GM12891 (cell line): ENCODE measurements around the gene NOTCH1.

Source experiments
- DNase-seq: peaks from one replicate; pipeline ENCODE4 v3.0.0; 2011; ENCODE audit warnings: low spot score; ENCODE audit not compliant: insufficient read length
- FAIRE-seq: peaks from 2 replicates; lab custom pipeline; 2011; peaks lifted over from hg19 to GRCh38; lab: Jason Lieb, UNC
- PAX5 ChIP-seq: IDR thresholded peaks from 2 replicates; pipeline ENCODE4 v1.6.1; 2011; ENCODE audit warnings: low read length, moderate library complexity, mild to moderate bottlenecking; ENCODE audit not compliant: insufficient read depth, severe bottlenecking
- POLR2A ChIP-seq: IDR thresholded peaks from 2 replicates; pipeline ENCODE4 v1.6.1; 2011; ENCODE audit warnings: low read depth, low read length, control low read depth
- POLR2AphosphoS5 ChIP-seq: IDR thresholded peaks from 2 replicates; pipeline ENCODE4 v1.6.1; 2011; ENCODE audit warnings: low read depth, low read length, control low read depth
- POU2F2 ChIP-seq: IDR thresholded peaks from 2 replicates; pipeline ENCODE4 v1.6.1; 2011; ENCODE audit warnings: low read depth, mild to moderate bottlenecking, control low read depth, low read length, moderate library complexity
- SPI1 ChIP-seq: IDR thresholded peaks from 2 replicates; pipeline ENCODE4 v1.6.1; 2011; ENCODE audit warnings: low read depth, low read length, control low read depth
- TAF1 ChIP-seq: IDR thresholded peaks from 2 replicates; pipeline ENCODE4 v1.6.1; 2011; ENCODE audit warnings: low read depth, low read length, control low read depth

NOTCH1 gene

GRCh38 chr9:136539427-136540421 lies 6.1 kb downstream of the NOTCH1 start:
- TF ChIP-seq POLR2AphosphoS5, result no peak
- no peak for TF ChIP-seq POLR2A
- TF ChIP-seq TAF1, result no peak
- peak; percentile 55; the same call in 1 of the 2 replicates for TF ChIP-seq SPI1
- peak; percentile 44; the same call in 1 of the 2 replicates for TF ChIP-seq POU2F2
- FAIRE-seq (peak; percentile 94), DNase-seq (peak; percentile 86)

GRCh38 chr9:136538599-136539426 lies 7.0 kb downstream of the NOTCH1 start:
- TF ChIP-seq SPI1, result peak; percentile 12; the same call in 1 of the 2 replicates
- TF ChIP-seq TAF1, result no peak
- TF ChIP-seq PAX5, result no peak
- no peak; the same call in 1 of the 2 replicates for TF ChIP-seq POU2F2
- TF ChIP-seq POLR2AphosphoS5, result no peak
- TF ChIP-seq POLR2A, result no peak
- peak; percentile 68 for DNase-seq
- peak; percentile 89 for FAIRE-seq

GRCh38 chr9:136537896-136538598 lies 7.8 kb downstream of the NOTCH1 start:
- FAIRE-seq (peak; percentile 23), DNase-seq (no peak)
- TF ChIP-seq POLR2AphosphoS5, result no peak
- no peak for TF ChIP-seq SPI1
- no peak for TF ChIP-seq PAX5
- TF ChIP-seq POLR2A, result no peak
- no peak for TF ChIP-seq POU2F2
- no peak for TF ChIP-seq TAF1

- DNase-seq, result no peak
- FAIRE-seq, result peak; percentile 59
- TF ChIP-seq POLR2AphosphoS5, result no peak
- no peak for TF ChIP-seq PAX5
- TF ChIP-seq POLR2A, result no peak
- TF ChIP-seq TAF1, result no peak
- no peak for TF ChIP-seq POU2F2
- TF ChIP-seq SPI1, result no peak
Observed at GRCh38 chr9:136537411-136537810, 8.4 kb downstream of the NOTCH1 start.

- FAIRE-seq (no peak), DNase-seq (no peak)
- no peak for TF ChIP-seq SPI1
- no peak for TF ChIP-seq POU2F2
- no peak for TF ChIP-seq TAF1
Observed at GRCh38 chr9:136536721-136537241, 9.1 kb downstream of the NOTCH1 start.

GRCh38 chr9:136536051-136536720 lies 9.7 kb downstream of the NOTCH1 start:
- DNase-seq (no peak), FAIRE-seq (no peak)
- TF ChIP-seq POLR2AphosphoS5, result no peak
- no peak for TF ChIP-seq POU2F2
- TF ChIP-seq SPI1, result no peak
- no peak for TF ChIP-seq TAF1
- no peak for TF ChIP-seq PAX5
- no peak for TF ChIP-seq POLR2A

GRCh38 chr9:136535070-136535469 lies 10.8 kb downstream of the NOTCH1 start:
- no peak for TF ChIP-seq SPI1
- TF ChIP-seq POLR2A, result no peak
- TF ChIP-seq PAX5, result no peak
- no peak for TF ChIP-seq TAF1
- TF ChIP-seq POLR2AphosphoS5, result no peak
- TF ChIP-seq POU2F2, result no peak
- DNase-seq (no peak), FAIRE-seq (peak; percentile 20)

GRCh38 chr9:136534366-136534765 lies 11.5 kb downstream of the NOTCH1 start:
- TF ChIP-seq POU2F2, result no peak
- TF ChIP-seq POLR2AphosphoS5, result no peak
- TF ChIP-seq POLR2A, result no peak
- TF ChIP-seq PAX5, result no peak
- no peak for TF ChIP-seq TAF1
- TF ChIP-seq SPI1, result no peak
- FAIRE-seq (no peak), DNase-seq (no peak)
